GM20000 (cell line): ENCODE measurements around the gene ALDH1B1.

Experiments used
- DNase-seq: peaks from one replicate; pipeline ENCODE4 v3.0.0; 2012; ENCODE audit warnings: low spot score
- CTCF ChIP-seq: IDR thresholded peaks from 2 replicates; pipeline ENCODE4 v1.5.1; 2012; ENCODE audit warnings: mild to moderate bottlenecking, control low read depth; ENCODE audit errors: extremely low read depth, missing control alignments

The ALDH1B1 gene

GRCh38 chr9:38436708-38437107, 44.2 kb downstream of the ALDH1B1 start:
- no peak for DNase-seq
- no peak for TF ChIP-seq CTCF

- TF ChIP-seq CTCF = no peak
- DNase-seq = no peak
Measured at GRCh38 chr9:38437193-38437823, 44.8 kb downstream of the ALDH1B1 start.

GRCh38 chr9:38439291-38439915, 46.9 kb downstream of the ALDH1B1 start:
- no peak for DNase-seq
- TF ChIP-seq CTCF = no peak

- no peak for DNase-seq
- TF ChIP-seq CTCF = no peak
Measured at GRCh38 chr9:38439916-38440301, 47.4 kb downstream of the ALDH1B1 start.

GRCh38 chr9:38440516-38440915, 48.0 kb downstream of the ALDH1B1 start:
- TF ChIP-seq CTCF = no peak
- no peak for DNase-seq

- TF ChIP-seq CTCF = no peak
- DNase-seq = no peak
Measured at GRCh38 chr9:38441347-38442085, 49.0 kb downstream of the ALDH1B1 start.

GRCh38 chr9:38442473-38443096, 50.1 kb downstream of the ALDH1B1 start:
- DNase-seq = no peak
- no peak for TF ChIP-seq CTCF
